HG02938 (cell line): ENCODE results near the gene KCNK17.
A peak's percentile ranks its signal among the peaks of the same experiment; 100 is the strongest.

ENCODE experiments used
- ATAC-seq: cut with Tn5 transposase; IDR thresholded peaks from one replicate; pipeline ENCODE4 v1.9.1; 2021; ENCODE audit warnings: mild to moderate bottlenecking, moderate library complexity; ENCODE audit not compliant: unreplicated experiment

KCNK17 gene

DNA sequence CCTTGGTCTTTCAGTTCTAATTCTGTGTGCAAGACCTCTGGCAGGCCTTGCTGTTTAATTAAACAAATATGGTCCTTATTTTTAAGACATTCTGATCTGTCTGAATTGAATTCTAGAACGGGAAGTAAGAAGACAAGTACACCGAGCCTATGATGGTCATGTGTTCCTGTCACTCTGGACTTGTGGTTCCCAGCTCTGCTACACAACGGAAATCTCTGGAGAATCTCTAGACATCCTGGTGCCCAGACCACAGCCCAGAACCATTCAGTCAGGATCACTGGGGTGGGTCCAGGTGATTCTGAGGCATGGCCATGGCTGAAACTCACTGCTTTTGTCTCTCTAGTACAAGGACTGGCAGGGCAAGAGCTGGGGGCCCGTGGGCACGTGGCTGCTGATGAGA is 24.2 kb upstream of the KCNK17 start:
- no peak for ATAC-seq

DNA sequence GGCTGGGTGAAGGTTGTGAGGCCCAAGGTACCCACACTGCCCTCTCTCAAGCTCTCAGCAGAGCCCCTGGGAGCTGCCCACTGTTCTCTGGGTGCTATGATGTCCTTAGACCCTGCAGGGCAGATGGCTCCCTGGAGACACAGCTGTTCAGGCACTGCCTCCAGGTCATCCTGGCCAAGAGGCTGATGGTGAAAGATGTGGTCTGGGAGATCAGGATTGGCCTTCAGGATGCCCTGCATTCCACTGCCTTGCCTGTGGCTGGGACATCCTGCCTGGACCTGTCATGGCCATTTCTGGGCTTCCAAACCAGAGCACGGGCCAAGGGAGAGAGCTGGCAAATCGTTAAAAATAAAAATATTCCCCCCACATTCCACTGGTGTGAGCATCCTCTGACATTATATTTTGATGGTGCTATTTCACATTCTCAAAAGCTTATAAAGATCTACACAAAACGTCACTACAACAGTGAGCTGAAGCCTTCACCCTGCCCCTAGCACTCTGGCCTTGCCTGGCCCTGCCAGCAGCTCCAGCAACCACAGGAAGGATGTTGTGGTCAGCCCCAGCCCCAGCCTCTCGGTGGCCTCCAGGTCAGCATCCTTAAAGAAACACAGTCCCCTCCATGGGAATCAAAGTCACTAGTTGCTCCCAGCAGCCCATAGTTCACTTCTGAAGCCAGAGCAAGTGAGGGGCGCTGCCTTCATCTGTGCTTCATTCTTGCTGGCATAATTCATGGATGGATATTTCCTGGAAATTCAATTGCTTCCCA is 21.7 kb upstream of the KCNK17 start:
- no peak for ATAC-seq

DNA sequence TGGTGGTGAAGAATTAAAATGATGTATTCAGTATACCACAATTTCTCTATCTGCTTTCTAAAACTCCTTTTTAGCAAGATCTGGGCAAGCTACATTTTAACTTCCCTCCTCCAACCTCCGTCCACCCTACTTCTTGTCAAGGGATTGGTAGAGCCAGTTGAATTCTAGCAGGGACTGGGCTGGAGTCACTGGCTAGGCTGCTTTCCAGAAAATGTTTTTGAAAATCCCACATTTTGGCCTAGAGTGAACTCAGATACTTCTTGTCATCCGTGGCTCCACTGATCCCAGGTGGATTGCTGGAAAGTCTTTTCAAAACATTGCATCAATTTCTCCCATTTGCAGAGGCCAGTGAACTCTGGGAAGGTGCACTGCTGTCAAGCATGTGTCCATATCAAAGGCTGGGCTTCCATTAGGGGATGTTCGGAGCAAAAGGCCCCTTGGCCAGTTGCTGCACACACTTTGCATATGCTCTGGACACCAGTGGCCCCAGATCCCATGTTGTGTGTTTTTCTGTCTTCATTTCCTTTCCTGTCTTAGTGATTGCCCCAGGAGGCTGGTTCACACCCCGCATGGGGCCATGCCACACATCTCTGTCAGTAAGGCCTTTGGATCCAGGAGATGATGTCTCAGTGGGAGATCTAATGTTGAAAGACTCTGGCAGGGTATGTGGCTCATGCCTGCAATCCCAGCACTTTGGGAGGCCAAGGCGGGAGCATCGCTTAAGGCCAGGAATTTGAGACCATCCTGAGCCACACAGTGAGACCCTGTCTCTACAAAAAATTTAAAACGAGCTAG is 19.6 kb upstream of the KCNK17 start:
- ATAC-seq = no peak

DNA sequence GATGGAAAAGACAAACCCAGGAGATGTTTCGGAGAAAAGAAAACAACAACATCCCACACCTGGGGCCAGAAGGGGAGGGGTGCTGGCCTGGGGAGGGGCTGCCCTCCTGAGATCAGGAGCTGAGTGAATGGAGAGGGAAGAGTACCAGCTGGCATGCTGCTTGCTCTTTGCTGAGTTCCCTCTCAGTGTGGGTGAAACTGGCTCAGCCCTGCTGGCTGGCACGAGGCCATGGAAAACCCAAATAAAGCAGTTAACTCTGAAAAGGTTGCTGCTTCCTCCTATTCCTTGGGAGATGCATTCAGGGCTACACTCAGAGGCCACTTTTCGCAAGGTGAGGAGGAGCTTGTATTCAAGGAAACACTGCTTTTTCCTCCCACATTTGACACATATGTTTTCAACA is 16.3 kb upstream of the KCNK17 start:
- ATAC-seq = no peak

DNA sequence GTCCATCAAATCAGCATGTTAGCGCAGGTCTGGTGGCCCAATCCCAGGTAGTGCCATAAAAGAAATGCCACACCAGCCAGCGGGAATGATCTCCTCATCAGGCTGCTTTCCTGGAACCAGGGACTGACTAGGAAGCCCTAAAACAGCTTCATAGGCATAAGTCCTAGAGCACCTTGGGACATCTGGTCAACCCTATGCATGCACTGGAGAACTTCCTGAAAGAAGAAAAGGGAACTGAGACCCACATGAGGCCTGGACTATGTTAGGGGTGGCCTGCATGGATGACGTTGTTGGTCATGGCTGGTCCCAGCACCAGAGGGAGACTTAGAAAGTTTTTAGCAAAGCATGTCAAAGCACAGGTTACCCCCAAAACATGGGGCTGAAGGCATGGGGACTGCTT is 15.8 kb upstream of the KCNK17 start:
- peak; percentile 84 for ATAC-seq

DNA sequence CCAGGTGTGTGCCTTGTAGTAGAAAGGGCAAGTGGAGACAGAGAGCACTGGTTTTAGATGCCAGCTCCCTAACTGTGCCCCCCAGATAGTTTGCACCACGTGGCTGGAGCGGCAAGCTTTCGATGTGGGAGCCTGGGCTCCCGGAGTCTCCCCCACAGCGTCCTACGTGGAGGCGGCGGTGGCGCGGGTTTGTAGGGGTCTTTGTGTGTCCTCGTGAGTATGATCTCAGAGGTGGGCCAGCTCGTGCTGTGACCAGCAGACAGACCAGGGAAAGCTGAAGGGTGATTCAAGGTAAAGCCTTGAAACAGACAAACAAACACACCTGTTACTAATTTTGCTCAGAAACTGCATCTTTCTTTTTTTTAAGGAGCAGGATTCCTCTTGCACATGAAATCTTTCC is 13.8 kb upstream of the KCNK17 start:
- no peak for ATAC-seq

DNA sequence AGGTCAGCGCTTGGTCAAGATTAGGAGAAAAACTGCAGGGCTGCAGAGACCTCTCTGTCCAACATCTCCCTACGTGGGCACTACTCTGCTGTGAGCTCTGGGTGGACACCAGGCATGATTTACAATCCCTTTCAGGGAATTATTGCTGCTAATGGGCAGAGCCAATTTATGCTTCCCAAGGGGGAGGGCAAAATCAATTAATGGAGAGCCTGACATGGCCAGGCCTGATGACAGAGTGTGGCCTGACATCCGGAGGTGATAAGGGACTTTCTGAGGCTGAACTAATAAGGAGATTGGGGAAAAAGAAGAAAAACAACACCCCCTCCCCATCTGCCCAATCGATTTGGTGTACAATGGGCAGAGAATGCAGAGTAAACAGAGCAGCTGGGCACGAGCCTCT is 13.3 kb upstream of the KCNK17 start:
- ATAC-seq = no peak

DNA sequence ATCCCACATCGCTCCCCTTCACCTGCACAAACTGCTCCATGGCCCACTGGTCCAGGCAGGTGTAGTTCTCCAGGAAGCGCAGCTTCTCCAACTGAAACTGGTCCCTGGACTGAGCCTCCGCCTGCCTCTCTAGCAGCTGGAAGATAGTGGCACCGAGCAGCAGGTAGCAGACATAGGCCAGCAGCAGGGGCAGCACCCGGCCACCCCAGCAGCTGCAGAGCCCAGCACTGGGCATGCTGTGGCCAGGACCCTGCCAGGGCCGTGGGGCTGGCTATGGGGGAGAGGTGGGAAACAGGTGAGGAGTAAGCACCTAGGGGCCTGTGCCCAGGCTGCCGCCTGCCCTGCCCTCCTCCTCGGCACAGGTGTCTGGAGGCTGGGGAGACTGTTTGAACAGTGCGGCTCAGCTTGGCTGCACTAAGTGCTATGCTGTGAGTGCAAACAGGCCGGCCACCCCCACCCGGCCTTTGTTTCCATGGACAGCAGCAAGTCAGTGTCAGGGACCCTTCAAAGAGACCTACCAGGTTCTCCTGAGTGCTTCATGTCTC is 8.2 kb upstream of the KCNK17 start, which contains the start of gene KCNK16:
TSS of gene KCNK16 (minus strand) at position 397 of the 545 bp plus-strand sequence. CDS start at position 235, 162 bp downstream.
- ATAC-seq = no peak

DNA sequence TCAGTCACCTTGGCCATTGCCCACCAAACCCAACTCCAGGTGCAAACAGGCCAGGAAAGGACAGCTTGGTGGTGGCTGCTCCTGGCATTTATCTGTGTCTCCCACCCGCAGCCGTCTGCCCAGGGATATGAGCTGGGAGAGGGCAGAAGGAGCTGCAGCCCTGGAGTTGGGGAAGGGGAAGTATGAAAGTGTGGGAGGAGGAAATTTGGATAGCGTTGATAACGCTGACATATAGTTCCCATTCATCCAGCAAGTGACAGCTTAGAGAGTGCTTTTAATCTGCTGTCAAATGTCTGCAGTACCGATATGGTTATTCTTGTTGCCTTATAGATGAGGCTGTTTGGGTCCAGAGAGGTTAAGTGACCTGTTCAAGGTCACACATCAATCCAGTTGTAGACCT is 7.5 kb upstream of the KCNK17 start:
- no peak for ATAC-seq

DNA sequence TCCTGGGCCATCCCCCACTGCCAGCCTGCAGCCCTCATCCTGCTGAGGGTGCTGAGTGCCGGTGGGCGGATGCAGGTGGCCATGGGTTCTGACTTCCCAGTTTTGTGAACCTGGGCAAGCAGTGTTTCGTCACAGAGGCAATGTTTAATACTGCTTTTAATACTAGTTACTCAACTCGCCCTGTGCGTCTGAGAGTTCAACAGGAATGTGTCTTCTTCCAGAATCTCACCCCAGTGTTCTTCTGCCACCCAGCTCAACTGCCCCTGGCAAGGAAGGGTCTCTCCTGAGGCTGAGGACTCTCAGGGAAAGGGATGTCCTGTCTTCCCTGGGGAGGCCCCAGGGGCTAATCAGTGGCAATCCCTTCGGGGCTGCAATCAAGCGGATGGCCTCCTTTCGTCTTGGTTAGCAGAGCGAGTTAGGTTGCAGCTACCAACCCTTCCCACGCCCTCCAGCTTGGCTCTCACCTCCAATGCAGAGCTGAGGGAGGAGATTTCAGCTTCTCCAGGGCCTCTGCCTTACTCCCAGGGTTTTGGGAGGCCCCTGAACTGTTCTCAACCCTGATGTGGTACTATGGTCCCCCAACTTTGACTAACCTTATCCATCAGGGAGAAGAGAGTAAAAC is 6.3 kb upstream of the KCNK17 start:
- no peak for ATAC-seq

DNA sequence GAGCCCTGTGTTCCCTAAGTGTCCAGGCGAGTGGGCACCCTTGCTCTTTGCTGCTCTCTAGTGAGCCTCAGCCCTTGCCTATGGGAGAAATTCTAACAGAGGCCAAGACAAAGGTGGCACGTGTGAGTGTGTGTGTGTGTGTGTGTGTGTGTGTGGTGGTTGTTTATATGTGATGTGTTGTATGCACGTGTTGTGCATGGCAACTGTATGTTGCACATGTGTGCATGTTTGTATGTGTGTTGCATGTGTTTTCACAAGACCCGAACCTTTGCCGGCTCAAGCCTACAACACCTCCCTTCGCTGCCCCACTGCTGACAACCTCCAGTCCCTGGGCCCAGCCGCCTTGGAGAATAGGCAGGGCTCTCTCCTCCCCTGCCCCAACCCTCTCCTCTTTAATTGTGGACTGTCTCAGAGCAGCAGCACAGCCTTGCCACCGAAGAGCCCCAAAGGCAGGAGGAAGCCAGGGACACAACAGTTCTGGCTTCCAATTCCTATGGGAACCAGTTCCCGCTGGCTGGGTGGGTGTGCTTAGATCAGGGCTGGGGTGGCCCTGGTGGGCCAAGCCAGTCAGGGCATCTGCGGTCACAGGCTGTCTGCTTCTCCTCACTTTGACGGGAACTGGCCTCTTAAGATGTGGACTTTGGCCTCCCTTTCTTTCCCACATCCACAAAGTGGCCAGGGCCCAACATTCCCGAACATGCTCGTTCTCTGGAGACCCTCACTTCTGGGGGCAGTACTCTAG is 5.6 kb upstream of the KCNK17 start:
- no peak for ATAC-seq

DNA sequence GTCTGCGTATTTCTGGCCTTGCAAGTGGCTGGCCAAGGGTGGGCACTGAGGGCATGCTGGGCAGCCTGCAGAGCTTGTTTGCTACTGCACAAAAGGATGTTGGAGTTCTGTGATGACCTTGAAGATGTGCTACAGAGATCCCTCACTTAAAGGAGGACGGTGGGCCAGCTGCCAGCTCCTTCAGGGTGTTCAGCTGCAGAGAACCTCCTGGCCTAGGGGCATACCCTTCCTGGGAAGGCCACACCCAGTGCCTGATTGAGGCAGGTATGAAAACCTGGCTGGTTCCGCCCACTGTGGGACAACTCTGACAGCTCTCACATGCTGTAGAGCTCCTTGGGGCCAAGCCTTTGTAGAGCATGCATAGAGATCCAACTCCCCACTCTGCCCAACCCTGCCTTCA is 3.0 kb upstream of the KCNK17 start:
- ATAC-seq = no peak

DNA sequence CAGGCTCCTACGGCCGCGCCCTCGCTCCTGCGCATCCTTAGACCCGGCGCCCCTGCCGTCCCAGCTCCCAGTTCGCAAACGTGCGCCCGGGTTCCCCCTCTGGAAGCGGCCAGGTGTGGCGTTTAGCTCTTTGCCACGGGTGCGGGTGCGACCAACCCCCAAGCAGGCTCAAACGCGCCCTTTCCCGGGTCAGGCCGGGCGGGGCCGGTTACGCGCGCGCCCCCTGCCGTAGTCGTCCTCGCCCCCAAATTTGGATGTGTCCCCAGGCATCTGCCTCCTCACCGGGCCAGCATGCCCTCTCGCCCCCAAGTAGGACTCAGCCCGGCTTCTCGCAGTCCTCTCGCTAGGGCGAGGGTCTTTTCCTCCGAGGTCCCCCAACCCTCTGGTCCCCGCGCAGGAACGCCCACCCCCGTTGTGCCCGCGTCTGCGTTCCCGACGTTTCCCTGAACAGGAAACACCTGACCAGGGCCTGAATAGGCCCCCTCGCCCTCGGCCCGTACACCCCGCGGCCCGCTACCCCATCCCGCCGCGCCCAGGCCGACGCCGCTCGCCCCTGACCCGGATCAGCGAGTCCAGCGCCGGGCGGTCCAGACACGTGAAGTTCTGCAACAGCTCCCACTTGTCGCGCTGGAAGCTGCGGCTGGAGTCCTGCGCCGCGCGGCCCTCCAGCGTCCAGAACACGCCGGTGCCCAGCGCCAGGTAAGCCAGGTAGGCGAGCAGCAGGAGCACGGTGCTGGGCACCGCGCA is 520 bp downstream of the KCNK17 start:
- no peak for ATAC-seq

DNA sequence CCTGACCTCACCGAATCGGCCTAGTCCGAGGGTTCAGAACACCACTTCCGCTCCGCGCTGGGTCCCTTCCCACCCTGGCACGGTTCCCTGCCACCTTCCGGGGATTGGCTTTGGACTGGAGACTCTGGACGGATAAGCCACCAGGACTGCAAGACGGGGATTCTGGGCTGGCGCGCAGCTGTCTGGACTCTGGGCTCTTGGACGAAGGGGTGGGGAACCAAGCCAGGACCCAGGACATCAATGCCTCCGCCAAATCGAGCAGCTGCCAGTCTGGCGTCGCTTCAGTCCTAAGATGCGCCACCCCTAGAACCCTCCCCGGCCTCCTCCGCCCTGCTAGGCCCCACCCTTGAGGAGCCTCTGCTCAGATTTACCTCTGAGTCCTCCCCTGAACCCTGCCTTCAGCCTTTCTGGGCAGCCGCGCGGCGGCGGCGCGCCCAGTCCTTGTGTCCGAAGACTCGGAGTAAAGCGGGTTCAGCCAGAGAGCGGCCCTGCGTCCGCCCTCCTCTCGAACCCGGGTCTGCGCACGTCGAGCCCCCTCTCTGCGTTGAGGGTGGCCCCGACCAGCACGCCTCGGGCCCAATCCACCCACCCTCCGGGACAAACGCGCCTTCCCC is 1.2 kb downstream of the KCNK17 start:
- ATAC-seq = no peak

DNA sequence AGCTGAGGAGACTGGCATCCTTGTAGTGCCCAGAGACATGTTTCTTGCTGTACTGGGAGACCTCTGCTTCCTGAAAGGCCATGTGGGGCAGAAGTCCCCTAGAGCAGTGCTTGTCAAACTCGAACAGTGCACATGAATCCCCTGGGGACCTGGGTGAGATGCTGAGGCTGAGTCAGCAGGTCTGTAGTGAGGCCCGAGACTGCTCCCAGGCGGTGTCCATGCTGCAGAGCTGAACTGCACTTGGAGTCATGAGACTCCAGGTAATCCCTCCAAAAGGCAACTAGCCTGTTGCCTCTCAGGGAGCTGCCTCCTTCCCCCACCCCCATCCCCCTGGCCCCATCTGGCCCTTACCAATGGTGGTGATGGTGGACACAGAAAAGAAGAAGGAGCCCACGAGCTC is 3.7 kb downstream of the KCNK17 start:
- no peak for ATAC-seq

DNA sequence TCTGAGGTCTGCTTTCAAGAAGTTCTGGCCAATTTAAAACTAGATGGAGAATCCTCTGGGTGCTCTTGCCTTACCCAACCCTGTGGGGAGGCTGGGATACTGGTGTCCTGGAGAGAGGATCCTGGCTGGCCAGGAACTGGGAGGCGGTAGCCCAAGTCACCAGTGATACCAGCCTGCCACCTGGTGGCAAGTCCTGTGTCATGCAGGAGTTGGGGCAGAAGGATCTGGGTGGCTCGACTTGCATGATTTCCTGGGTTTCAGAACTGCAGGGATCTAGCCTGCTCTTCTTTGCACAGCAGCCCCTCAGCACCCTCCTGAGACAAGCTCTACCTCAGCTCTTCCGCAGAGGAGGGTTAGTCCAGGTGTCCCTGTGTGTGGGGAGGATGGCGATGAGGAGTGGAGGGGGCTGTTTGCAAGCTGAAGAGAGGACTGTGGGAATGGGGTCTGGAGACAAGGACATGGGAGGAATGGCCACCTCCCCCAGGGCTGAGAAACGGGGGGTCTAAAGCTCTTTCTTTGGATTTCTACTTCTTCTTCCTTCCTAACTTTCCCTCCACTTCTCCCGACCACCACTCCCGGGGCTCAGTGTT is 4.2 kb downstream of the KCNK17 start:
- ATAC-seq = no peak

DNA sequence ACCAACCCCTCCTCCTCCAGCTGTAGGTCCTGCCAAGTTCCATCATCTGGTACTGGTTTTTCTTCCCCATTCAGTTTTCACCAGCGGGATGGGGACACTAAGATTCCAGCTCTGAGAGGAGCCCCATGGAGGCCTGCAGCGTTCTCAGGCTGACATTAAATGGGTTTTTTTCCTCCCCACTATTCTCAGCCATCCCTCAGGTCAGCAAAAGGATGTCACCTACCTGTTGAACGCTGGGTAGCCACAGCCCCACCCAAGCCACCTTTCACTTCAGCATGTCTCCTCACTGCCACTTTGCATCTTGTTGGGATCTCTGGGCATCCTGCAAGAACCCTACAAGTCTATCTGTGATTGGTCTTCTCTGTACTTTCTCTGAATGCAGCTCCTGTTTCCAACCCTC is 6.8 kb downstream of the KCNK17 start:
- no peak for ATAC-seq

DNA sequence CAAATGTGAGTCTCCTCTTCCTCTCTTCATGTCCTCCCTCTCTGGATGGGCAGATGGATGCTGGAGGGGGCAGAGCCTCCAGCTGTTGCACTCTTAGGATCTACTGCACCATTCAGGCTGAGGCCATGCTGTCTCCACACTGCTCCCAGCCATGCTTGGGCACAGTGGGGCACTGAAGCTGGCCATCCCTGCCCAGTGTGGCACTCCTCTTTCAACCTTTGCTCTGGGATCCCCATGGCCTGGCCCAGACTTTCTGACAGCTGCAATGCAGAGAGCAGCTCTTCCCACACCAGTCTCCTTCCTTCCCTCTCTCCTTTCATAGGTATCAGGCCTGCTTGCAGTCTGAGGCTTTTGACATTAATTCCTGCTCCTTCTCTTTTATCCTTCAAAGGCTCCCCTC is 9.3 kb downstream of the KCNK17 start:
- ATAC-seq = no peak

DNA sequence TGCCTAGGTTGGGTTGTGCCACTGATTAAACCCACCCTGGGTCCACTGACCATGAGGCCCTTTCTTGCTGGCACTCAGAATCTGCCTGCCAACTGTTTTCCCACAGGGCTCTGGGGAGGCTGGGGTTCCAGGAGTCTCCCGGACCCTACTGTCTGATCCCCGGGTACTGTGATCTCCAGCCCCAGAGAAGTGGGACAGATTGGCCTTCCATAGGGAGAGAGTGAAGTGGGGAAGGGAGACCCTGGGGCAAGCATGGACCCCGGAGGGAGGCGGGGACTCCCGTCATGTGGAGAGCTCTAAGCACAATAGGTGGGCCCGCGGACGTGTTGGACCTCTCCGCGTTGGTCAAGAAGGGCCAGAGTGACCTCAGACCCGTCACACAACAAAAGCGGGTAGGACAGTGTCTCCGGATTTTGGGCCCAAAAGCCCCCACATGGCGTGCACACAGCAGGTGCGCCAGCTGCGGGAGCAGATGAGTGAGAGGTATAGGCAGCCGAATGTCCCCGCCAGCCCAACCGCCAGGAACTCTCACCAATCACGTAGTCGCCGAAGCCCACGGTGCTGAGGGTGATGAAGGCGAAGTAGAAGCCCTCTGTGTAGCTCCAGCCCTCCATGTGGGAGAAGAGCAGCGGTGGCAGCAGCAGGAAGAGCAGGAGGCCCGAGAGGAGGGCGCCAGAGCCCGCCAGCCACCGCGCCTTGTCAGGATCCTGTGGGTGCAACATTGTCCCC is 10.6 kb downstream of the KCNK17 start:
- no peak for ATAC-seq
